ENCODE results near the gene KLHL15. TPM values are rescaled to one million over a fixed set of nuclear protein-coding genes. Genes with fewer than 3 reads are reported as not detected.

The KLHL15 gene
- total and polyA plus RNA-seq, 2 of the 4 experiments (the other 2 are of a cell fraction) = 2.4 to 7.5 TPM

DNA sequence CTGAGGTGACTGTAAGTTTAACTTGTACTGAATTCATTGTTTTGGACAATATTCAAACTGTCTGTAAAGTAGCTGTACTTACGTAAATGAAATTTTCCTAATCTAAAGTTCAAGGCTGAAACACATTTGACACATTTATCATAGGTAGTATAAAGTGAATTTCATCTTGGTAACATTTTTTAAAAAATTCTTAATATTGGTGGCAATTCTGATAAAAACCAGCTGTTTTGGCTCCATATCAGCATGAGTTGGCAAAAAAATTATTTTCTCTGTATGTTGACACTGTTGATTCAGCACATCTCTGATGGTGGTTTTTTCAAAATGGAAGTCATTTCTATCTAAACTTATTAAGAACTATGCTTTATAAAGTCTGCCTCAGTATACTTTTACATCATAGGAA lies 88.3 kb downstream of the KLHL15 start:
- in situ Hi-C loops (cut with MboI; ENCODE audit: low sequenced_read_pairs) (no loop called here), dilution Hi-C loops (cut with HindIII; ENCODE audit: low sequenced_read_pairs, unreplicated experiment) (no loop called here), intact Hi-C loops (cut with micrococcal nuclease) (no loop called here)
- no peak overlapping the region for H2BK15ac ChIP-seq (ENCODE audit: low read depth, low read length)
- DNase-seq (peak; percentile 38), ATAC-seq (ENCODE audit: low read depth) (no peak; the same call in 1 of the 2 replicates)
- no peak overlapping the region for H2AK9ac ChIP-seq (replicated peaks; ENCODE audit: low read depth, low read length, poor library complexity)
- no CpG with 5 or more reads among the region's 1 CpG for WGBS, 2 experiments (ENCODE audit: extremely low coverage in 2 of 2, insufficient read length in 1 of 2)
- H4K91ac ChIP-seq (ENCODE audit: insufficient read depth, low read depth, low read length) = no peak overlapping the region
- H3K4ac ChIP-seq (ENCODE audit: low read depth, low read length) = no peak overlapping the region
- no peaks in the 10 kb centered on the region for H3K36me3 ChIP-seq (ENCODE audit: control insufficient read depth, insufficient read depth, low read length)
- H3K4me1 ChIP-seq (ENCODE audit: control insufficient read depth, insufficient read depth, low read length) = no peaks in the 10 kb centered on the region
- no peak overlapping the region for H3K4me3 ChIP-seq (ENCODE audit: insufficient read depth, low read depth, low read length)
- no peak overlapping the region for H3K27ac ChIP-seq (ENCODE audit: insufficient read depth, low read length)
- H3K14ac ChIP-seq (replicated peaks; ENCODE audit: low read depth, low read length) = no peak overlapping the region
- H3K23ac ChIP-seq (ENCODE audit: low read depth, low read length) = no peak overlapping the region
- H3K9me1 ChIP-seq (ENCODE audit: insufficient read depth, low read length) = no peaks in the 10 kb centered on the region
- POLR2A ChIA-PET (ENCODE audit: unreplicated experiment) = no interaction called here
- H2AK5ac ChIP-seq (ENCODE audit: low read depth, low read length) = no peak overlapping the region
- TF ChIP-seq MAFK (IDR thresholded peaks at IDR 0.05; ENCODE audit: low read depth, low read length) (peak; percentile 69), NFE2L2 (IDR thresholded peaks at IDR 0.05; ENCODE audit: low read depth, low read length) (peak; percentile 80), MXI1 (IDR thresholded peaks at IDR 0.05; ENCODE audit: borderline replicate concordance, low read depth, low read length) (no peak)
- no peak overlapping the region for H2BK20ac ChIP-seq (ENCODE audit: low read depth, low read length)
- H3K27me3 ChIP-seq (ENCODE audit: control insufficient read depth, insufficient read depth, low read length) = peaks cover 4% of the 10 kb centered on the region
- H3K18ac ChIP-seq (ENCODE audit: low read depth, low read length) = no peak overlapping the region
- no peak overlapping the region for H3K9ac ChIP-seq (ENCODE audit: low read depth, low read length)
- CTCF ChIA-PET = no interaction called here
- H2AFZ ChIP-seq (replicated peaks; ENCODE audit: low read length, poor library complexity) = no peak overlapping the region
- no peaks in the 10 kb centered on the region for H3K9me3 ChIP-seq (ENCODE audit: control insufficient read depth, insufficient read depth, low read length)
- H4K8ac ChIP-seq (ENCODE audit: low read depth in 2 of 2, low read length in 2 of 2) = no peak overlapping the region
- H3K56ac ChIP-seq (ENCODE audit: extremely low read depth, insufficient read depth, low read length) = no peak overlapping the region
- H3K79me1 ChIP-seq (ENCODE audit: low read depth in 1 of 2, low read length in 2 of 2) = no peaks in the 10 kb centered on the region
- H4K5ac ChIP-seq (ENCODE audit: low read depth, low read length) = no peak overlapping the region
- H2BK5ac ChIP-seq (ENCODE audit: low read depth, low read length, poor library complexity, severe bottlenecking) = no peak overlapping the region
- BruUV-seq (replicated peaks) = no TSS peak
- no peaks in the 10 kb centered on the region for H4K20me1 ChIP-seq (ENCODE audit: insufficient read depth, low read length)
- no peak overlapping the region for H3K4me2 ChIP-seq (ENCODE audit: low read depth, low read length)
- no peak overlapping the region for H2BK120ac ChIP-seq (ENCODE audit: low read depth, low read length)
